CD4-positive, CD25-positive, alpha-beta regulatory T cell (primary cell): ENCODE results near the gene PTPRN2. TPM values are rescaled to one million over a fixed set of nuclear protein-coding genes. Genes with fewer than 3 reads are reported as not detected.

Experiments
- ATAC-seq, 2 donors: fragments of 150-1000 bp; cut with Tn5 transposase; one replicate each; pipeline ENCODE4 v1.10.0; 2021; ENCODE audit warnings: low read depth in 2 of 2, moderate number of reproducible peaks in 2 of 2, moderate library complexity in 1 of 2
- DNase-seq, 3 donors: peaks; one replicate each; pipeline versions ENCODE4 v3.0.0 to v3.0.0-alpha.2; 2012 to 2022; ENCODE audit warnings: mixed read lengths in 1 of 3
- H3K27ac ChIP-seq: one replicate; pipeline ENCODE4 v1.7.0; 2013; ENCODE audit warnings: mild to moderate bottlenecking, low read length; ENCODE audit not compliant: insufficient read depth, poor library complexity, severe bottlenecking
- H3K27me3 ChIP-seq: one replicate; pipeline ENCODE4 v1.7.0; 2013; ENCODE audit warnings: low read length; ENCODE audit not compliant: control insufficient read depth, insufficient read depth
- H3K36me3 ChIP-seq: one replicate; pipeline ENCODE4 v1.7.0; 2013; ENCODE audit warnings: mild to moderate bottlenecking, low read length, moderate library complexity; ENCODE audit not compliant: control insufficient read depth, insufficient read depth
- H3K4me1 ChIP-seq: 2 replicates; pipeline ENCODE4 v1.7.0; 2013; ENCODE audit warnings: mild to moderate bottlenecking, low read length; ENCODE audit not compliant: insufficient read depth, control insufficient read depth, poor library complexity, severe bottlenecking
- H3K4me3 ChIP-seq: one replicate; pipeline ENCODE4 v1.7.0; 2013; ENCODE audit warnings: low read depth, mild to moderate bottlenecking, low read length, moderate library complexity
- H3K9me3 ChIP-seq, 2 experiments: 1 replicate in 1 of 2; 2 replicates in 1 of 2; pipeline ENCODE4 v1.7.0; 2013; ENCODE audit warnings: low read length in 2 of 2, mild to moderate bottlenecking in 1 of 2, moderate library complexity in 1 of 2; ENCODE audit not compliant: control insufficient read depth in 2 of 2
- H3K27ac Mint-ChIP-seq, 3 donors: one replicate each; pipeline ENCODE4 v1.8.0; 2020 to 2022; ENCODE audit warnings: mild to moderate bottlenecking in 3 of 3, mixed read lengths in 3 of 3, moderate library complexity in 2 of 3
- H3K27me3 Mint-ChIP-seq: one replicate; pipeline ENCODE4 v1.8.0; 2022; ENCODE audit warnings: mild to moderate bottlenecking, mixed read lengths
- H3K36me3 Mint-ChIP-seq: one replicate; pipeline ENCODE4 v1.8.0; 2020; ENCODE audit warnings: mixed read lengths
- H3K4me1 Mint-ChIP-seq, 4 donors: one replicate each; pipeline ENCODE4 v1.8.0; 2020 to 2022; ENCODE audit warnings: mixed read lengths in 4 of 4, mild to moderate bottlenecking in 1 of 4
- H3K4me3 Mint-ChIP-seq, 4 donors: one replicate each; pipeline ENCODE4 v1.8.0; 2020 to 2022; ENCODE audit warnings: mild to moderate bottlenecking in 4 of 4, mixed read lengths in 4 of 4, moderate library complexity in 3 of 4
- H3K9me3 Mint-ChIP-seq, 7 donors: one replicate each; pipeline ENCODE4 v1.8.0; 2020 to 2022; ENCODE audit warnings: mixed read lengths in 7 of 7, mild to moderate bottlenecking in 3 of 7, moderate library complexity in 2 of 7
- polyA plus RNA-seq, 4 donors: library from polyadenylated mRNA; unstranded; fragments of 300-500 nt; fragmentation: Illumina TruSeq; gene quantifications; one replicate each; pipeline ENCODE4 v1.2.3, GENCODE V29; 2021
- total RNA-seq: library from RNA; stranded (reverse); gene quantifications from one replicate; pipeline ENCODE4 v1.2.3, GENCODE V29; 2022

Gene PTPRN2
- total and polyA plus RNA-seq, 5 donors from 2014 or later: 1.6 to 4.7 (median 2.7) TPM

GRCh38 chr7:157589680-157590079, 997.9 kb downstream of the PTPRN2 start:
- Histone ChIP-seq H3K36me3 (no peaks in the 10 kb centered on the region), H3K4me3 (no peak overlapping the region), H3K4me1 (peaks cover 6% of the 10 kb centered on the region), H3K27ac (no peak overlapping the region), H3K27me3 (peaks cover 2% of the 10 kb centered on the region), H3K9me3 (no peaks in the 10 kb centered on the region)
- Mint-ChIP-seq H3K9me3 (peaks cover 0 to 2% (median 0%) of the 10 kb centered on the region in 7 donors), H3K4me1 (peaks cover 0 to 13% (median 5%) of the 10 kb centered on the region in 4 donors), H3K27ac (no peak overlapping the region), H3K36me3 (peaks cover 4% of the 10 kb centered on the region), H3K4me3 (no peak overlapping the region), H3K27me3 (peaks cover 17% of the 10 kb centered on the region)
- no peak for DNase-seq
- ATAC-seq: no peak

GRCh38 chr7:157587805-157588560, 999.6 kb downstream of the PTPRN2 start:
- H3K27me3 Mint-ChIP-seq: peaks cover 25% of the 10 kb centered on the region
- peaks cover 4% of the 10 kb centered on the region for H3K36me3 Mint-ChIP-seq
- ATAC-seq: no peak
- Histone ChIP-seq H3K27ac (no peak overlapping the region), H3K4me3 (no peak overlapping the region), H3K4me1 (peaks cover 6% of the 10 kb centered on the region), H3K36me3 (no peaks in the 10 kb centered on the region), H3K9me3 (no peaks in the 10 kb centered on the region), H3K27me3 (peaks cover 2% of the 10 kb centered on the region)
- peaks cover 0 to 4% (median 0%) of the 10 kb centered on the region in 7 donors for H3K9me3 Mint-ChIP-seq
- no peak for DNase-seq
- H3K27ac Mint-ChIP-seq: no peak overlapping the region
- H3K4me3 Mint-ChIP-seq: no peak overlapping the region
- H3K4me1 Mint-ChIP-seq: peaks cover 3 to 17% (median 8%) of the 10 kb centered on the region in 4 donors

GRCh38 chr7:157587051-157587804, 1000.4 kb downstream of the PTPRN2 start:
- Mint-ChIP-seq H3K9me3 (peaks cover 0 to 6% (median 0%) of the 10 kb centered on the region in 7 donors), H3K27me3 (peaks cover 28% of the 10 kb centered on the region), H3K36me3 (peaks cover 4% of the 10 kb centered on the region), H3K4me3 (no peak overlapping the region), H3K27ac (peak overlapping the region in 1 of 3 donors; percentile 51), H3K4me1 (peaks cover 5 to 17% (median 9%) of the 10 kb centered on the region in 4 donors)
- ATAC-seq (no peak), DNase-seq (no peak)
- no peak overlapping the region for H3K4me3 ChIP-seq
- no peak overlapping the region for H3K27ac ChIP-seq
- H3K9me3 ChIP-seq: no peaks in the 10 kb centered on the region
- no peaks in the 10 kb centered on the region for H3K36me3 ChIP-seq
- H3K4me1 ChIP-seq: peaks cover 6% of the 10 kb centered on the region
- H3K27me3 ChIP-seq: peaks cover 2% of the 10 kb centered on the region

GRCh38 chr7:157586426-157586955, 1001.1 kb downstream of the PTPRN2 start:
- peaks cover 0 to 6% (median 0%) of the 10 kb centered on the region in 7 donors for H3K9me3 Mint-ChIP-seq
- no peak overlapping the region for H3K27ac ChIP-seq

GRCh38 chr7:157585113-157585861, 1002.3 kb downstream of the PTPRN2 start:
- Histone ChIP-seq H3K36me3 (no peaks in the 10 kb centered on the region), H3K4me3 (peak overlapping the region; percentile 62), H3K4me1 (peaks cover 6% of the 10 kb centered on the region), H3K27ac (no peak overlapping the region), H3K9me3 (no peaks in the 10 kb centered on the region), H3K27me3 (peaks cover 2% of the 10 kb centered on the region)
- no peak for ATAC-seq
- Mint-ChIP-seq H3K4me1 (peaks cover 5 to 17% (median 9%) of the 10 kb centered on the region in 4 donors), H3K4me3 (peak overlapping the region; percentile 74 to 89 (median 80)), H3K9me3 (peaks cover 0 to 6% (median 0%) of the 10 kb centered on the region in 7 donors), H3K36me3 (no peaks in the 10 kb centered on the region), H3K27ac (peak overlapping the region in 2 of 3 donors; percentile 35 to 68), H3K27me3 (peaks cover 30% of the 10 kb centered on the region)
- DNase-seq: peak in 1 of 3 donors; percentile 33

More at GRCh38 chr7:157586426-157586955, 1001.1 kb downstream of the PTPRN2 start:
- Mint-ChIP-seq H3K27me3 (peaks cover 30% of the 10 kb centered on the region), H3K36me3 (no peaks in the 10 kb centered on the region), H3K4me3 (peak overlapping the region in 1 of 4 donors; percentile 56), H3K4me1 (peaks cover 5 to 17% (median 9%) of the 10 kb centered on the region in 4 donors), H3K27ac (no peak overlapping the region)
- Histone ChIP-seq H3K4me1 (peaks cover 6% of the 10 kb centered on the region), H3K9me3 (no peaks in the 10 kb centered on the region), H3K4me3 (no peak overlapping the region), H3K36me3 (no peaks in the 10 kb centered on the region), H3K27me3 (peaks cover 2% of the 10 kb centered on the region)
- ATAC-seq (no peak), DNase-seq (no peak)

GRCh38 chr7:157584420-157584819, 1003.2 kb downstream of the PTPRN2 start:
- H3K4me1 Mint-ChIP-seq: peaks cover 5 to 17% (median 9%) of the 10 kb centered on the region in 4 donors
- H3K4me3 Mint-ChIP-seq: peak overlapping the region in 1 of 4 donors; percentile 57
- no peaks in the 10 kb centered on the region for H3K9me3 ChIP-seq
- peaks cover 30% of the 10 kb centered on the region for H3K27me3 Mint-ChIP-seq
- peaks cover 0 to 6% (median 0%) of the 10 kb centered on the region in 7 donors for H3K9me3 Mint-ChIP-seq
- peak overlapping the region in 1 of 3 donors; percentile 44 for H3K27ac Mint-ChIP-seq
- H3K36me3 ChIP-seq: no peaks in the 10 kb centered on the region
- H3K36me3 Mint-ChIP-seq: no peaks in the 10 kb centered on the region
- H3K27me3 ChIP-seq: peaks cover 2% of the 10 kb centered on the region
- no peak for ATAC-seq
- H3K27ac ChIP-seq: no peak overlapping the region
- H3K4me1 ChIP-seq: peaks cover 6% of the 10 kb centered on the region
- no peak overlapping the region for H3K4me3 ChIP-seq
- DNase-seq: no peak

GRCh38 chr7:157581740-157582139, 1005.9 kb downstream of the PTPRN2 start:
- no peaks in the 10 kb centered on the region for H3K36me3 Mint-ChIP-seq
- H3K27ac Mint-ChIP-seq: no peak overlapping the region
- Histone ChIP-seq H3K4me3 (no peak overlapping the region), H3K36me3 (no peaks in the 10 kb centered on the region), H3K27me3 (peaks cover 2% of the 10 kb centered on the region), H3K27ac (no peak overlapping the region), H3K9me3 (no peaks in the 10 kb centered on the region), H3K4me1 (peaks cover 6% of the 10 kb centered on the region)
- peaks cover 7 to 24% (median 11%) of the 10 kb centered on the region in 4 donors for H3K4me1 Mint-ChIP-seq
- H3K27me3 Mint-ChIP-seq: peaks cover 24% of the 10 kb centered on the region
- no peak for DNase-seq
- H3K9me3 Mint-ChIP-seq: peaks cover 0 to 6% (median 0%) of the 10 kb centered on the region in 7 donors
- ATAC-seq: no peak
- H3K4me3 Mint-ChIP-seq: no peak overlapping the region
